Smooth muscle cell (in vitro differentiated cells): Measurements from ENCODE around the gene PIAS1. TPM values are rescaled to one million over a fixed set of nuclear protein-coding genes. Genes with fewer than 3 reads are reported as not detected.

Source experiments
- DNase-seq: peaks from one replicate; lab custom pipeline; 2025; ENCODE audit not compliant: unreplicated experiment; lab: John Stamatoyannopoulos, UW
- H2AFZ ChIP-seq: fragments of 200-600 bp; sonication (generic); 2 replicates; pipeline ENCODE4 v1.6.0; 2016; ENCODE audit warnings: antibody characterized with exemption, low read depth, mild to moderate bottlenecking
- H3F3A ChIP-seq: fragments of 200-600 bp; sonication (generic); 2 replicates; pipeline ENCODE4 v1.6.0; 2017; ENCODE audit warnings: antibody characterized with exemption, low read depth
- H3K27ac ChIP-seq: fragments of 200-600 bp; sonication (generic); 2 replicates; pipeline ENCODE4 v1.5.1; 2016; ENCODE audit warnings: low read depth, mild to moderate bottlenecking
- H3K27me3 ChIP-seq: fragments of 200-600 bp; sonication (generic); 2 replicates; pipeline ENCODE4 v1.6.1; 2016; ENCODE audit warnings: low read depth, mild to moderate bottlenecking
- H3K36me3 ChIP-seq: fragments of 200-600 bp; sonication (generic); 2 replicates; pipeline ENCODE4 v1.5.1; 2016; ENCODE audit warnings: low read depth
- H3K4me1 ChIP-seq: fragments of 200-600 bp; sonication (generic); 2 replicates; pipeline ENCODE4 v1.5.1; 2016; ENCODE audit warnings: low read depth
- H3K4me2 ChIP-seq: fragments of 200-600 bp; sonication (generic); 2 replicates; pipeline ENCODE4 v1.6.0; 2016; ENCODE audit warnings: mild to moderate bottlenecking
- H3K4me3 ChIP-seq: fragments of 200-600 bp; sonication (generic); 2 replicates; pipeline ENCODE4 v1.5.1; 2016; ENCODE audit warnings: mild to moderate bottlenecking
- H3K79me2 ChIP-seq: fragments of 200-600 bp; sonication (generic); 2 replicates; pipeline ENCODE4 v1.6.0; 2016; ENCODE audit warnings: low read depth, mild to moderate bottlenecking
- H3K9ac ChIP-seq: fragments of 200-600 bp; sonication (generic); 2 replicates; pipeline ENCODE4 v1.6.0; 2016; ENCODE audit warnings: low read depth
- H3K9me3 ChIP-seq: fragments of 200-600 bp; sonication (generic); replicated peaks from 2 replicates; pipeline ENCODE4 v1.5.1; 2016; ENCODE audit warnings: low read depth
- H4K20me1 ChIP-seq: fragments of 200-600 bp; sonication (generic); 2 replicates; pipeline ENCODE4 v1.6.0; 2016; ENCODE audit warnings: low read depth
- WGBS: methylation state at CpG from one replicate; pipeline ENCODE4 v1.1.7; 2016; ENCODE audit warnings: low lambda C conversion rate; 5-methylcytosine and 5-hydroxymethylcytosine counted together
- polyA plus RNA-seq: library from polyadenylated mRNA; unstranded; fragments of >200 nt; fragmentation: Nextera tagmentation; extraction: Ambion mirVana; gene quantifications from 2 replicates; pipeline ENCODE4 v1.2.1, GENCODE V29; 2016
- total RNA-seq: library from RNA; depleted of rRNA; stranded (reverse); fragments of >200 nt; gene quantifications from 2 replicates; pipeline ENCODE4 v1.2.3, GENCODE V29; 2014
- TF ChIP-seq, protein P1 (sequence below): fragments of 200-600 bp; sonication (generic); IDR thresholded peaks from 2 replicates; pipeline ENCODE4 v1.5.1; 2017; ENCODE audit warnings: borderline replicate concordance, mild to moderate bottlenecking, antibody characterized with exemption; ENCODE audit not compliant: insufficient read depth, poor library complexity, severe bottlenecking

Gene PIAS1
- total and polyA plus RNA-seq, 2 experiments from 2014 or later, result 46.4 to 56.1 TPM

DNA sequence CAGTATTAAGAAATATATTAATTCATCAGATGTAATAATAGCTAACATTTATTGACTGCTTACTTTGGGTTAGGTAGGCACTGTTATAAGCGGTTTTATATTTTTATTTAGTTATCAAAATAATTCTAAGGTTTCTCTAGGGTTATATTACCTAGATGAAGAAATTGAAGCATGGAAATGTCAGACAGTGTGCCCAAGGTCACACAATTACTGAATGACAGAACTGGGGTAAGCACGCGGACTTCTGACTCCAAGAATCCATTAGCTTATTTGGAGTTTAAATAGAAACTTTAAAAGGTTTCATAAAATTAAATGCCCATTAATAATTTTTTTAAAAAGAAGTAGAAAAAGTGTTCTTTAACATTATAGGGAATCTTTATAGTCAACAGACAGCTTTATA, 76.7 kb downstream of the PIAS1 start:
- Histone ChIP-seq H3K79me2 (peaks cover 58% of the 10 kb centered on the region), H3K9me3 (no peaks in the 10 kb centered on the region)
- DNase-seq, result no peak

DNA sequence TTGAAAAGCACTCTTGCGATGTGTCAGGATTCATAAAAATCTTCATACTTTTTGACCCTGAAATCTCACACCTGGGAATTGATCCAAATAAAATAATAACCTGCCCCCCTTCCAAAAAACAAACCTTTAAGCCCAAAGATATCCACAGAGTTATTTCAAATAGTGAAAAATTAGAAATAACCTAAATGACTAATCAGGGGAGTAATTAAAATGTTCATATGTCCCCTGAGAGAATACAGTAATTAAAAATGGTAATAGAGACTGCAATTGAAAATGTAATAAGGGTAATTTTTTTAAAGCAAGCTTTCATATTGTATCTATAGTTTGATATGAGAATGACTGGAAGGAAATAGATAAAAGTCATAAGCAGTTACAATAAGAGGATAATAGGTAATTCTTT, 83.0 kb downstream of the PIAS1 start:
- Histone ChIP-seq H3K4me1 (no peaks in the 10 kb centered on the region), H3F3A (no peaks in the 10 kb centered on the region), H3K9ac (no peak overlapping the region), H3K27me3 (no peaks in the 10 kb centered on the region), H4K20me1 (peaks cover 50% of the 10 kb centered on the region), H3K4me2 (no peak overlapping the region), H3K4me3 (no peak overlapping the region), H3K36me3 (no peaks in the 10 kb centered on the region), H3K79me2 (peaks cover 30% of the 10 kb centered on the region), H3K27ac (no peak overlapping the region), H2AFZ (no peak overlapping the region), H3K9me3 (no peaks in the 10 kb centered on the region)
- WGBS, result 100% methylated on average over 1 of the region's 1 CpG
- TF ChIP-seq, protein P1, sequence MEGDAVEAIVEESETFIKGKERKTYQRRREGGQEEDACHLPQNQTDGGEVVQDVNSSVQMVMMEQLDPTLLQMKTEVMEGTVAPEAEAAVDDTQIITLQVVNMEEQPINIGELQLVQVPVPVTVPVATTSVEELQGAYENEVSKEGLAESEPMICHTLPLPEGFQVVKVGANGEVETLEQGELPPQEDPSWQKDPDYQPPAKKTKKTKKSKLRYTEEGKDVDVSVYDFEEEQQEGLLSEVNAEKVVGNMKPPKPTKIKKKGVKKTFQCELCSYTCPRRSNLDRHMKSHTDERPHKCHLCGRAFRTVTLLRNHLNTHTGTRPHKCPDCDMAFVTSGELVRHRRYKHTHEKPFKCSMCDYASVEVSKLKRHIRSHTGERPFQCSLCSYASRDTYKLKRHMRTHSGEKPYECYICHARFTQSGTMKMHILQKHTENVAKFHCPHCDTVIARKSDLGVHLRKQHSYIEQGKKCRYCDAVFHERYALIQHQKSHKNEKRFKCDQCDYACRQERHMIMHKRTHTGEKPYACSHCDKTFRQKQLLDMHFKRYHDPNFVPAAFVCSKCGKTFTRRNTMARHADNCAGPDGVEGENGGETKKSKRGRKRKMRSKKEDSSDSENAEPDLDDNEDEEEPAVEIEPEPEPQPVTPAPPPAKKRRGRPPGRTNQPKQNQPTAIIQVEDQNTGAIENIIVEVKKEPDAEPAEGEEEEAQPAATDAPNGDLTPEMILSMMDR, result no peak
- no peak for DNase-seq

More for the DNA sequence above, 76.7 kb downstream of the PIAS1 start:
- TF ChIP-seq, protein P1, result no peak
- H3K27ac ChIP-seq, result no peak overlapping the region
- H2AFZ ChIP-seq, result no peak overlapping the region
- H3K4me2 ChIP-seq, result no peak overlapping the region
- no peak overlapping the region for H3K4me3 ChIP-seq
- no peak overlapping the region for H3K9ac ChIP-seq
- WGBS, result 97% methylated on average over 3 of the region's 3 CpGs
- peaks cover 62% of the 10 kb centered on the region for H4K20me1 ChIP-seq
- no peaks in the 10 kb centered on the region for H3K4me1 ChIP-seq
- no peaks in the 10 kb centered on the region for H3K36me3 ChIP-seq
- no peaks in the 10 kb centered on the region for H3K27me3 ChIP-seq
- no peaks in the 10 kb centered on the region for H3F3A ChIP-seq

- H2AFZ ChIP-seq, result no peak overlapping the region
- no peaks in the 10 kb centered on the region for H3K27me3 ChIP-seq
- H3K4me2 ChIP-seq, result no peak overlapping the region
- TF ChIP-seq, protein P1, result no peak
- no peak overlapping the region for H3K4me3 ChIP-seq
- H3K9me3 ChIP-seq, result no peaks in the 10 kb centered on the region
- H3K36me3 ChIP-seq, result peaks cover 11% of the 10 kb centered on the region
- peaks cover 50% of the 10 kb centered on the region for H4K20me1 ChIP-seq
- WGBS, result 94% methylated on average over 2 of the region's 2 CpGs
- H3K4me1 ChIP-seq, result no peaks in the 10 kb centered on the region
- no peak overlapping the region for H3K27ac ChIP-seq
- DNase-seq, result no peak
- H3K79me2 ChIP-seq, result peaks cover 24% of the 10 kb centered on the region
- no peak overlapping the region for H3K9ac ChIP-seq
- no peaks in the 10 kb centered on the region for H3F3A ChIP-seq
Measured at GRCh38 chr15:68143129-68143528, 89.0 kb downstream of the PIAS1 start.

GRCh38 chr15:68143785-68144184, 89.7 kb downstream of the PIAS1 start:
- 97% methylated on average over 1 of the region's 1 CpG for WGBS
- Histone ChIP-seq H3F3A (no peaks in the 10 kb centered on the region), H4K20me1 (peaks cover 53% of the 10 kb centered on the region), H3K27me3 (no peaks in the 10 kb centered on the region), H3K9me3 (no peaks in the 10 kb centered on the region), H3K4me3 (no peak overlapping the region), H2AFZ (no peak overlapping the region), H3K27ac (no peak overlapping the region), H3K4me2 (no peak overlapping the region), H3K36me3 (peaks cover 11% of the 10 kb centered on the region), H3K9ac (no peak overlapping the region), H3K79me2 (peaks cover 24% of the 10 kb centered on the region), H3K4me1 (no peaks in the 10 kb centered on the region)
- TF ChIP-seq, protein P1, result no peak
- no peak for DNase-seq
